NOMO-1 treated with DMSO at 0.1 percent for 48 hours (cell line): ENCODE data around the gene MGMT.

Experiments
- DNase-seq: peaks from one replicate; lab custom pipeline; 2025; ENCODE audit not compliant: unreplicated experiment; lab: John Stamatoyannopoulos, UW

Gene MGMT

DNA sequence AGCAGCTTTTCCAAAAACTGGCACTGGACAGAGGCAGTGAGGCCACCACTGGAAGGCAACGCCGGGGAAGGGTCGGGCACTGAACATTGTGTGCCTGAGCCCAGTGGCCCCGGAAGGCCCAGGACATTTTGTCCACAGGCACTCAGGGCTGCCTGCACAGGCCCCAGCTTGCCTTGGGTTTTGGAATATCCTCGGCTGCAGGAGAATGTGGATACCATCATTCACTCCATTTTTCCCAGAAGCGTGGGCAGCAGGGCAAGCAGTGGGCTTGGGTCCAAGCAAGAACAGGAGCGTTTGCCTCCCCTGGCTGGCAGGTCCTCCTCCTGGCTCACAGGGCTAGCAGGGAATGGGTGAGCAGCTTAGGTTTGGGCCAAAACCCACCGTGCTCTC, 349.6 kb downstream of the MGMT start:
- DNase-seq, result no peak
